HG02938 (cell line): ENCODE data around the gene ZNF576.
"Not testable (repeated sequence)": the region's sequence is repeated elsewhere in the genome, so short reads cannot be mapped to it uniquely, and the experiment has no call there.

ENCODE experiments used
- ATAC-seq: cut with Tn5 transposase; IDR thresholded peaks from one replicate; pipeline ENCODE4 v1.9.1; 2021; ENCODE audit warnings: mild to moderate bottlenecking, moderate library complexity; ENCODE audit not compliant: unreplicated experiment

Gene ZNF576

DNA sequence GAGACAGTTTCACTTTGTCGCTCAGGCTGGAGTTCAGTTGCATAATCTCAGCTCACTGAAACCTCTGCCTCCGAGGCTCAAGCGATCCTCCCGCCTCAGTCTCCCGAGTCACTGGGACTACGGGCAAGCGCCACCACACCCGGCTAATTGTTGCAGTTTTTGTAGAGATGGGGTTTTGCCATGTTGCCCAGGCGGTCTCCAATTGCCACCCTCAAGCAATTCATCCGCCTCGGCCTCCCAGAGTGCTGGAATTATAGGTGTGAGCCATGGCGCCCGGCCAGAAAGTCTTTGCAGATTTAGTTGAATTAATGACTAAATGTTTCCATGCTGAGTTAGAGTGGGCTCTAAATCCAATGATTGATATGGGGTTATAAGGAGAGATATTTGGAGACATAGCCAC is 47.8 kb downstream of the ZNF576 start:
- no peak for ATAC-seq

DNA sequence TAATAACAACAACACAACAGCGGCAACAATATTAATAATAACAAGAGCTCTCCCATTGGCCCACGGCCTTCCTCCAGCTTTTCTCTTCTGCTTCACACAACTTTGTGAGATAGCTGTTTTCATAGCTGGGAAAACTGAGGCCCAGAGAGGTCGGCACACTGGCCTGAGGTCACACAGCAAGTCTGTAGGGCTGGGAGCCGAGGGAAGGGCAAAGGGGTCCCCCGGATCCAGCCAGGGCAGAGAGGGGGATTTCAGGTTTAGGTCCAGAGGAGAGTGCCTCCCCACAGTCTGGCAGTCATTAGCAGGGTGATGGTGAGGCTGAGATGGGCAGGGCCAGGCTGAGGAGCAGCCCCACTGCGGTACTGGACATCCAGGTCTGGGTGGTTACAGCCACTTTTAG is 52.2 kb downstream of the ZNF576 start:
- ATAC-seq, result no peak

DNA sequence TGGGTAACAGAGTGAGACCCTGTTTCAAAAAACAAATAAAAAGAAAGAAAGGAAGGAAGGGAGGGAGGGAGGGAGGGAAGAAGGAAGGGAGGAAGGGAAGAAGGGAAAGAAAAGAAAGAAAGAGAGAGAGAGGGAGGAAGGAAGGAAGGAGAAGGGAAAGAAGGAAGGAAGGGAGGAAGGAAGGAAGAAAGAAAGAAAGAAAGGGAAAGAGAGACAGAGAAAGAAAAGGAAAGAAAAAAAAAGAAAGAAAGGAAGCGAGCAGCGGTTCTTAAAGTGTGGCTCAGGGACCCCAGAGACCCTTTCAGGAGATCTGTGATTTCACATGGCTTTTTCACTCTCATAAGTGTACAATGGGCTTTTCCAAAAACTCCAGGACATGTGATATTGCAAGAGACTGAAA is 53.1 kb downstream of the ZNF576 start:
- no peak for ATAC-seq

DNA sequence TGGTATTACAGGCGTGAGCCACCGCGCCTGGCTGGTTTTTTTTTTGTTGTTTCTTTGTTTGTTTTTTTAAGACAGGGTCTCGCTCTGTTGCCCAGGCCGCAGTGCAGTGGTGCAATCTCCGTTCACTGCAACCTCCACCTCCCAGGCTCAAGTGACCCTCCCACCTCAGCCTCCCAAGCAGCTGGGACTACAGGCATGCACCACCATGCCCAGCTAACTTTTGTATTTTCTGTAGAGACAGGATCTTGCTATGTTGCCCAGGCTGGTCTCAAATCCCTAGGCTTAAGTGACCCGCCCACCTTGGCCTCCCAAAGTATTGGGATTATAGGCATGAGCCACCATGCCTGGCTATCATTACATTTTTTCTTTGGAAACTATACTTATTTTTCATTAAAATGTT is 53.9 kb downstream of the ZNF576 start:
- ATAC-seq, result not testable (repeated sequence)
